Fibroblast of skin of scalp (primary cell): ENCODE measurements around the gene ASAP2.
"Not testable (repeated sequence)": the region's sequence is repeated elsewhere in the genome, so short reads cannot be mapped to it uniquely, and the experiment has no call there.

Source experiments
- DNase-seq: peaks from one replicate; pipeline ENCODE4 v3.0.0-alpha.2; 2013

Gene ASAP2

DNA sequence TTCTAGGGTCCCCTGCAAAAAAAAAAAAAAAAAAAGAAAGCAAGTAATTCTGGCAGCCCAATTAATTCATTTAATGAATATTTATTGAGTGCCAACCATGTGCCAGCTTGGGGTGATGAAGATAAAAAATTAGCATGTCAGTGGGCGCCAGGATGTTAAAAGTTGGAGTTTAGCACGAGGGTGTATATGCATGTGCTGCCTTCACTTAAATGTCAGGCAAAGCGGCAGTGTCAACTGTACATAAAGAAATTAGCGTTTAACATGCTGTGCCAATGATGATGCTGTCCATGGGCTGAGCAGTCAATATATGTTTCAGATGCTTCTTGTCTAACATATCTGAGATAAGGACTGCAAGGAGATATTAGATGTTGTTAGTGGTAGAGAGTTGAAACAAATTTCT is 49.5 kb downstream of the ASAP2 start:
- no peak for DNase-seq

DNA sequence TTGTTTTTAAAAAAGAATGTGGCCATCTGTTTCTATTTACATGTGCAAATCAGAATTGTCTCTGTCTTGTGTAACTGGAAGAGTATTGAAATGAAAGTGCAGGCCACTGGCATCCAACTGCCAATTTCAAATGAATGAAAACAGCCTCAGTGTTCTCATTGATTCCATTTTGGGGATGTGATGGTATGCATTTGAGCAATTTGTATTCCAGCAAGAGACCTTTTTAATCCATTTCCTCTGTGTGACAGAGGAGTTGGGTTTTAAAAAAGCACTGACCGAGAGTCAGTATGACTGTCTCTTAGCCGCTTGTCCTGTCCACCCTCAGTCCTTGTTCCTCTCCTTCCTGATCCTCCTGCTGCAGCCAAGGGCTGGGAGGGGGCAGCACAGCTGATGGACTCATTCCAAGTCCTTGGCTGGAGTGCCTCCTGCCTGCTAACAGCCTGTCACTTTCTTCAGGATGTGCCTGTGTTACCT is 50.0 kb downstream of the ASAP2 start:
- DNase-seq = peak; percentile 65

DNA sequence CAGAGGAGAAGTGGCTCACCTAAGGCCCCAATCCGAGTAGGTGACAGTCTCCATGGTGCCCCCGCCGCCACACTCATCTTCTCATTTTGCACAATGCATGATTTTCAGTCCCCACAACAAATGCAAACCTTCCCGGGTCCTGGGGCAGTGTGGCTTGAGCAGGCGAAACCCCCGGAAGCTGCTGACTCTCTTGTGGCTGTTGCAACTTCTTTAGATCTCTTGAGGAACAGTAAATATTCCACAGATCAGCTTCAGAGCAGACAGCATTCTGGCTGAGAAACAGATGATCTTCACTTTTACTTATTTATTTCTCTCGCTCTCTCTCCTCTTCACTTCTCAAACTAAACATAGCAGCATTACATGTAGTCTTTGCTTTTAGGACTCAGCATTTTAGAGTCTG is 51.9 kb downstream of the ASAP2 start:
- DNase-seq = no peak

DNA sequence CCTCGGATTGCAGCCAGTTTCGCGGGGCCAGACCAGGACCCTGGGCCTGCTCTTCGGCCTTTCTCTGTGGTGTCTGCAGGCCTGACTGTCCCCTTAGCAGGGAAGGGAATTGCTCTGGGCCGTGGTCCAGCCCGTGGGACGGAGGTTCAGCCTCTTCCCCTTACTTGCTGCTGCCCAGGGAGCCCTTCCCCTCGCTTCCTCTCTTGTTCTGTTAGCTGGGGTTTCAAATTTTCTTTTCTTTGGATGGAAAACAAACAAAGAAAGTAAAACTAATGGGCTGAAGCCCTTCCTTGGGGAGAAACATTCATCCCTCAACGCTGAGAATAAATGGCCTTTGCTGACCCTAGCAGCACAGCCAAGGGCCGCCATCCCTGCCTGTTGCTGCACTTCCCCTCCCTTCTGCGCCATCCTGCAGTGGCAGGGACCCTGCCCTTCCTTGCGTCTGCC is 52.4 kb downstream of the ASAP2 start:
- no peak for DNase-seq

DNA sequence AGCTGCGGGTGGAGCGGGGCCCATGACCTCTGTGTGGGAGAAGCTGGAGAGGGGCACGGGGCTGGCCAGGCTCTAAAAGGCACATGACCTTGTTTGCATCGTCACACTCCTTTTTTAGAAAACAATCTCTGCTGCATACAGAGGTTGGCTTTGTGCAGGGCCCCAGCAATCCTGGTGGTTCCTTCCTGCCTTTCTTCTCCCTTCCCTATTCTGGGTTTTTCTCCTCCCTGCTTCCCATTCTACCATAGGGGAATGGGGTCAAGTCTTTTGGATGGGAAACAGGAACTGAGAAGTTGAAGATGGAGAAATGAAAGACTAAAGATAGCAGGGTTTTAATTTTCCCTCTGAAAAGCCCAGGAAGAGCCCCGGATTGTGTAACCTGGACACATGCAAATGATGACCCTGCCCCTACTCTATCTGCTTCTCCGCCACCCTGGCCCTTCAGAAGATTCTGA is 53.9 kb downstream of the ASAP2 start:
- DNase-seq = no peak

DNA sequence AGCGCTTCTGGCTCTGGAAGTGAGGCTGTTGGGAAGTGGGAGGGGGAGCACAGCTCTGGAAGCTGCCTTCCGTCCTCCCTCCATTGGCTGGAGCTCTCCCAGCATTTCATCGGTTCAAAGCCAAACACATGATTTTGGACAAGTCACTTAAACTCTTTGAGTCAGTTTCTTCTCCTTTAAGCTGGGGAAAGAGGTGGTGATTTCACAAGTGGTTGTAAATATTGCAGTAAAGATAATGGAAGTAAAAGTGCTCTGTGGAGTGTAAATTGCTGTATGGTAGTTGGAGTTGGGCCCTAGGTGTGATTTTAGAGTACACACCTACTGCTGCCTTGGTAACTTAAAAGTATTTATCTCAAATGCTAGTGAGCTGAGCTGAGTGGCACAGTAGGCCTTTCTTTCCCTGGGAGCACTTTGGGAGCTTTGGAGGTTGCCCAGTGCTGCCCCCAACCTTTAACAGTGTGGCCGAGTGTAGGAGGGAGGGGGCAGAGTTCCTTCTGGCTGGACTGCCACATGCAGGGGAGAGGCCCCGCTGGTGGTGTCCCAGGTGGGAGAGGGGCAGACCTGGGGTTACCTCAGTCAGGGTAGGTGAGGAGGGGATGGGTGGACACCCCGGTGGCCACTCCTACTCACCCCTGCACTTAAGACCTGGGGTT is 54.7 kb downstream of the ASAP2 start:
- no peak for DNase-seq

DNA sequence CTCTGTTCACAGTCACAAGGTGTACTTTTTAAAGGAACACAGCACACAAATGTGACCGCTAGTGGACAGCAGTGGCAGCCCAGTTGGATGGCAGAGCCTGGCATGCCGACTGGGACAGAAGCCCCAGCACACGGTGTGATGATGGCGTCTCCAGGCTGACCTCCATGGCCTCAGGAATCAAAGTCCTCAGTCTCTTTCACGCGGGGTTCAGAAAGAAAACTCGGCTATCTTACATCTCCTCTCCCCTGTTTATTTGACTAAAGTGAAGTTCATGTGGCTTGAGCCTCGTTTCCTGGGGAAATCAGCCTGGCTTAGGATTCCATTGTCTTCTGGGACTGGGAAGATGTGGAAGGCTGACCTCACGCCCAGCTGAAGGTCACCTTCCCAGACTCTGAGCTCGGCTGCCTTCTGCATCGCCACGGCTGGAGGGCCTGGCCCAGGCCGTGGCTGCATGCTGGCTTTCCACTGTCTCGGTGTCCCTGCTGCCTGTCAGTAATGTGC is 56.1 kb downstream of the ASAP2 start:
- no peak for DNase-seq

DNA sequence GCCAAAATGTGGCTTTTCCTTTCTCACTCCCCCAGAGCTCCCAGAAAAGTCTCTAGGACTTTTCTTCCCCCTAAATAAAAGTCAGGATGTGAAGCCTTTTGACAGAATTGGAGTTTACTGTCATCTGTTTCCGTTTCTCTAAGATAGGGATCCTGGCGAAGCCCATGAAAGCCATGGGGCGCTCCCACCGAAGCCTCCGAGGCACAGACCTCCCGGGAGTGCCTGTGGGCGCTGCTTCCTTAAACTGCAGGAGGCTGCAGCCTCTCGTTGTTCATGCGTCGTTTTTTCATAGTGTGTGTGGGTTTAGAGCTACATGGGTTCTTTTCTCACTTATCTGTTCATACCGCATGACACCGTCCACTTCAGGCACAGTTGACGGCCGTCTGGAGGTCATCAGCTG is 56.8 kb downstream of the ASAP2 start:
- DNase-seq = no peak

DNA sequence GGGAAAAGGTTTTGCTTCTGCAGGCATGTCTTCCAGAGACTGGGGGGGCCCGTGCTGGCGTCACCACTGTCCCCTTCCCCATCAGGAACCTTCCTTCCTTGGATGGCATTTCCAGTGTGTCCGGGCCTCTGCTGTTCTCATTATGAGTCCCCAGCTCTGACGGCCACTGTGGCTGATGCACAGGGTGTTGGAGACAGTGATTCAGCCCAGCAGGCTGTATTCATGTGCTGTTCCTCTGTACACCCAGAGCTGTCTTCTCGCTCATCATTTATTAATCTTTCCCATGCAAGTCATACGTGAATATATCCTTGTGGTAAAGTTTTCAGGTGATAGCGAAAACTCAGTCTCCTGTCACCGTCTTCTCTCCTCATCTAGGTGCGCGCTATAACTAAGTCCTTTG is 57.7 kb downstream of the ASAP2 start:
- DNase-seq = peak; percentile 42

DNA sequence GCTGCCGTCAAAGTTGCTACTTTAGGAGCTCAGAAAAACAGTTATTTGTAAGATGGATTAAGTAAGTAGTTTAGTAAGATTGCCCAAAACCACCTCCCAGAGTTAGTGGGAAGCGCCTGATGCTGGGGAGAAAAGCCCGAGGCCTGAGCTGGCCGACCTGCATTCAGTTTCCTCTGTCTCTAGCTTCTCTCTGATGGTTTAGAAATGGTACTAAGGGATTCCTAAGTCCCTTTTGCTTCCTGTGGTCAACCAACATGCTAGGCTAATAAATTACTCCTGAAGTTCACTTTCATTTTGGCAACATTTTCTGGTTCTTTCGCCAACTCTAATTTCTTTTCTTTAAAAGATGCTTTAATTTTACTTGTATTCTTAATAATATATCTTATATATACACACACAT is 60.1 kb downstream of the ASAP2 start:
- DNase-seq = no peak

DNA sequence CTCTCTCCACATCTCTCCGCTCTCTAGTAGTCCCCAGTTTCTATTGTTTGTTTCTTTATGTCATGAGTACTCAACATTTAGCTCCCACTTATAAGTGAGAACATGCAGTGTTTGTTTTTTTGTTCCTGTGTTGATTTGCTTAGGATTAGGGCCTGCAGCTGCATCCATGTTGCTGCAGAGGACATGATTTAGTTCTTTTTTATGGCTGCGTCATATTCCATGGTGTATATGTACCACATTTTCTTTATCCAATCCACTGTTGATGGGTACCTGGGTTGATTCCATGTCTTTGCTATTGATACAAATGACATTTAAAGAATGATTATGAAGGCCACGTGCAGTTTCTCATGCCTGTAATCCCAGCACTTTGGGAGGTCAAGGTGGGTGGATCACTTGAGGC is 60.7 kb downstream of the ASAP2 start:
- not testable (repeated sequence) for DNase-seq

DNA sequence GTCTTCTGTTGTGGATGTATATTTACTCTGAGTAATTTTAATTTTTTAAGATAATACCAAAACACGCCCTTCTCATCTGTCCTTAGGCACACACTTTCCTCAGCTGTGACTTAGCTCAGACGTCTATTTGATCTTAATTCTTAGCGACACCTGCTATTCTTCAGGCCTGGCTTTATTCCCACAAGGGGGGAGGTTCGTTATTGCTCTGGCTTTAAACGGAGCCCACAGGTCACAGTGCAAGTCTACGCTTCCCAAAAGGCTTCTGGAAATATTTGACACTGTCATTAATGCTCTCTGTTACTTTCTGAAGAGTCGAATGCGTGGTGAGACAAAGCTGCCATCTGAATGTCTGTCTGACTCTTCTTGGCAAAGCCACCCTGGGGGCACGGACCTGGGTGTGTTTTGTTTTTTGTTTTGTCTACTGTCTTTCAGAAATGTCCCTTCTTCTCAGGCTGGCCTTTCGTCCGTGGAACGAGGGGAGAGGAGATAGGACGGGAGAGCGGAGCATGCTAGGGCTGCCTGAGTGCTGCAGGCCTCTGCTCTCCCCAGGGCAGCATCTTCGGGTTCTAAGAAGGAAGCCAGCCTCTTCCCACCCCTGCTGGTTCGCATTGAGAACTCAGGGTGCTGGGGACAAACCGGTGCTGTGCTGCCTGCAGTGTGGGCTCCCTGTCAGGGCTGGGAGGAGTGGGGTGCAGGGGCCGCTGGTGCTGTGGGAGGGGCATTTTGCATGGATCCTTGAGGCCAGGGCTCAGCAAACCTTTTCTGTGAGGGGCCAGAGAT is 61.9 kb downstream of the ASAP2 start:
- no peak for DNase-seq

DNA sequence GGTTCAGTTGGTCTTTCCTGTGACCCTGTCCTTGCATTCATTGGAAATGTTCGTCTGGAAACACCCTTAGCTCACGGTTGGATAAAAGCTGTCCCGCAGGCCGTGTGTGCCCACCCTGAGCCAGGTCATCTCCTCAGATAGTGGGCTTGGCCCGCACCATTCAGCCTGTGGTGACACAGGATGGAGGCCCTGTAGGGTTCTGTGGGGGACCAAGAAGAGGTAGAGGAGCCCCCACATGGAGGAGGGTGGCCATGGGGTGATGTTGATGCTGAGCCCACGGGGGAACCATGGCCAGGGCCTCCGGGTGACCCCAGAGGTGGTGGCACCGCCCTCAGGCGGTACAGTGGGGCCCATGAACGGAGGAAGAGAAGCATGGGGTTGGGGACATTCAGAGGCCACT is 62.7 kb downstream of the ASAP2 start:
- DNase-seq = no peak

DNA sequence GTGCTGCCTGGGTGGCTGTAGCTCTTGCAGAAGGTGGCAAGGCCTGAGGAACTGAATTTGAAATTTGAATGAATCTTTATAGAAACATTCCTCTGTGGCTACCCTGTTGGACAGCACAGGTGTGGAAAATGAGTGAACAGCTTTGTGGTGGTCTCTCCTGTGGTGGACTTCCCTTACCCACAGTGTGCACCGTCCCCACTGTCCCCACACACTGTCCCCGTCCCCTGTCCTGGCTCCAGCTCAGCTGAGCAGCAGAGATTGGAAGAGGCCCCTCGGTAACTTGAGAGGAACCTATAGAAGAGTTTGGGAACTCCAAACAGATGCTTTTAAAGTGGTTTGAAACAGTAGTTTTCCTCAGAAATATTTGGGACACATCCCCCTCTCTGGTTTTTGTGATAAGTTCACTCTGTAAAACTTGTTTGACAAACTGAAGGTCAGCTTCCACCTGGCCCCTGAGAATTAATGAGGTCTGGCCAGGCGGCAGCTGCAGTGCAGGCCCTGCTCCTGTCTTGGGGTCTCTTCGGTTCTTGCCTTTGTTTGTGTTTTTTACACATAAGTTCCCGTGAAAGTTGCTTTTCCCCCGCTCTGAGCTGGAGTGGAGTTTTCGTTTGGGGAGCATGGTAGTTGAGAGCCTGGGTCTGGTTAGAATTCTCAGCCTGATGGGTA is 63.2 kb downstream of the ASAP2 start:
- DNase-seq = no peak

DNA sequence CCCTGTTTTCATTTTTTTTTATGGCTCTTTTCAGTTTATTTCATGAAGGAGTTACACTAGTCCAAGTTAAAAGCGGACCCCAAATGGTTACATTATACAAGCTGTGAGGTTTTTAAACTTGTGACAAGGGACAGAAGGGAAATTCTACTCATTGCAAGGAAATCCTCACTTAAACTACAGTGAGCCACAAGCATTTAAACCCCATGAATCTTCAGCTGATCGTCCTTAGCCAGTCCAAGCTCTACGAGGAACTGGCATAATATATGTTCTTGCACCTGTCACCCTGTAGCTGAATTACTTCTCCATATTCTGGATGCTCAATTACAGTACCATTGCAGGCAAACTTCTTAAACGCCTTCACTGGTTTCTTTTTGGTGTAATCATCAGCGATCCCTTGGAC is 64.5 kb downstream of the ASAP2 start:
- DNase-seq = no peak

DNA sequence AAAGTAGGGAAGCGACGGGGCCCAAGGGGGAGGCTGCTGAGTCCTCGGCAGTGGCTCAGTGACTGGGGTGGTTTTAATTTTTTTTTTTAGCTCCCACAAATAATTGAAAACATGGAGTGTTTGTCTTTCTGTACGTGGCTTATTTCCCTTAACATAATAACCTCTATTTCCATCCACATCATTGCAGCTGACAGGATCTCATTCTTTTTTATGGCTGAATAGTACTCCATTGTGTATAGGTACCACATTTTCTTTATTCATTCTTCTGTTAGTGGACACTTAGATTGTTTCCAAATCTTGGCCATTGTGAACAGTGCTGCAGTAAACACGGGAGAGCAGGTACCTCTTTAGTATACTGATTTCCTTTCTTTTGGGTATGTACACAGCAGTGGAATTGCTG is 65.1 kb downstream of the ASAP2 start:
- DNase-seq = no peak

DNA sequence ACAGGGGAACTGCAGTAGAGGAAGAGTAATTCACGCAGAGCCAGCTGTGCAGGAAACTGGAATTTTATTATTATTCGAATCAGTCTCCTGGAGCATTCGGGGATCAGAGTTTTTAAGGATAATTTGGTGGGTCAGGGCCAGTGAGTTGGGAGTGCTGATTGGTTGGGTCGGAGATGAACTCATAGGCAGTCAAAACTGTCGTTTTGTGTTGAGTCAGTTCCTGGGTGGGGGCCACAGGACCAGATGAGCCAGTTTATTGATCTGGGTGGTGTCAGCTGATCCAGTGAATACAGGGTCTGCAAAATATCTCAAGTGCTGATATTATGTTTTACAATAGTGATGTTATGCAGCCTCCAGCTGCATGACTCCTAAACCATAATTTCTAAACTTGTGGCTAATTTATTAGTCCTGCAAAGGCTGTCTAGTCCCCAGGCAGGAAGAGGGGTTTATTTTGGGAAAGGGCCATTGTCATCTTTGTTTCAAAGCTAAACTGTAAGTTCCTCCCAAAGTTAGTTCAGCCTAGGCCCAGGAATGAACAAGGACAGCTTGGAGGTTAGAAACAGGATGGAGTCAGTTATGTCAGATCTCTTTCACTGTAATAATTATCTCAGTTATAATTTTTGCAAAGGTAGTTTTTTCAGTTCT is 67.0 kb downstream of the ASAP2 start:
- DNase-seq = no peak

DNA sequence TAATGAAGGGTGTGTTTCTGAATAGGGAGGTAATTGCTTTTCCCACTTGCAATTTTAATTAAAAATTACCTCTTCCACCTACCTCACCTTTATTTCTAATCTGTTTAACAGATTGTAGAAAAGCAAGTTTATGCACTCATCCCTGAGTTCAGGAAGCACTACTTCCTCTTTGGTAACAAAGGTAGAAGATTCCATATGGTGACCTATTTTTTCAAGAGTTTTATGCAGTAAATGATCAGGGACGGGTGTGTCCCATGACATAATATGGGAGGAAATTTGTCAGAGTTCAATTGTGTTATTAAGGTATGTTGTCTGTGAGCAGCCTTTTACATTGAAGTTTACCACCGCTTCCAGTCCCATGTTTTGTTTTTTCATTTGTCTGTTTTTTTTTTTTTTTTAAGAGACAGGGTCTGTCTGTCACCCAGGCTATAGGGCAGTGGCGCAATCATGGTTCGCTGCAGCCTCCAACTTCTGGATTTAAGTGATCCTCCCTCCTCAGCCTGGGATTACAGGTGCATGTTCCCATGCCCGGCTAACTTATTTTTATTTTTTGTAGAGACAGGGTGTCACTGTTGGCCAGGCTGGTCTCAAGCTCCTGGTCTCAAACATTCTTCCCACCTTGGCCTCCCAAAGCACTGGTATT is 68.2 kb downstream of the ASAP2 start:
- no peak for DNase-seq

DNA sequence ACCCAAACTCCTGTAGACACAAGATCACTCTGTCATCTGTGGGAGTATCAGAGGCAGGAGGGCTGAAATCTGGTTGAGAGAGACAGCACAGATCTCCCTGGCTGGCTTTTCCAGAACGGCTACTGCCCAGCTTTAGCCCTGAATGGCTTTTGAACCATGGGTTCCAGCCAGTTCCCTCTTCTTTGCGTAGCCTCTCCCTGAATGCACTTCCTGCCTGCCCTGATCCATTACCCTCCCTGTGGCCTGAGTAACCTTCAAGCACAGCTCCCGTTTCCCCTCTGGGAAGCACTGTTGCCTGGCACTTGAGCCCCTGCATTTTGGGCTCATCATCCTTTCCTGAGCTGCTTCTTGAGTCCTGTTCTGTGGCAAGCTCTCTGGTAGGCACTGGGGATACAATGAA is 68.8 kb downstream of the ASAP2 start:
- DNase-seq = no peak

DNA sequence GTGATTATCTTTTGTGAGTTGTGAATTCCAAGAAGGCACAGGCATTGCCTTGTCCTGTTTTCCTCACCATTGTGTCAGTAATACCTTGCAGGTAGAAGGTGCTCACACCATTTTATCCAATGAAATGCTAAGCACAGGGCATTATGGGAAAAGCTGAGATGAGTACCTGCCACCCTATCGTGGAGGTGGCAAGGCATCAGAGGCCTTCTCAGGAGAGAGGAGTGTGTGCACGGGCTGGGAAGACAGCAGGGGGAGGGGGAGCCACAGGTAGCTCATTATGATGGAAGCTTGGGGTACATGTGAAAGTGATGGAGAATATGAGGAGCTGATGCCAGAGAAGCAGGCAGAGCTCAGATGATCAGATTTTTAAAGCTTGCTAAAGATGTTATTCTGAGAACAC is 69.5 kb downstream of the ASAP2 start:
- DNase-seq = no peak

DNA sequence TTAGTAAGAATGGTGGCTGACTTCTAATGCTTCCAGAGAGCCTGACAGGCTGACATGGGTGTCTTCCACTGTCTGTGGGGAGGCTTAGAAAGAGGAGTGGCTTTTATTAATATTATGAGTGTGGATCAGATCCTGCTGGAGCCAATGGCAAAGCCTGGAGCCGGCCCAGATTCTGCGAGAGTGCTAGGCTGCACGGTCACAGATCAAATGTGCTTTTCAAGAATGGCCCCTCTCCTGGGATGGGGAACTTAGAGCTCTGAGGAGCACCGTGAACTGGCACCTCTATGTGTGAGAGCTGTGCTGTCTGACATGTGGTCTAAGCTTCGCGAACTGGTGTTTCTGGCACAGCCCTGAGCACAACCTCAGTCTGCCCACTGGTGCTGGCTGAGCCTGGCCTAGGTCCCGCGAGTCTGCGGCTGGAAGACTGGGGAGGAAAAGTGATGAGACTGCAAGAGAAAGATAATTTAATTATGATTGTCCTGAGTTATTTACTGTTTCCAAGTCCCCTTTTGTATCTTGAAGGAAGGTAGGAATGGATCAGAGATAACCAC is 70.4 kb downstream of the ASAP2 start:
- DNase-seq = no peak

DNA sequence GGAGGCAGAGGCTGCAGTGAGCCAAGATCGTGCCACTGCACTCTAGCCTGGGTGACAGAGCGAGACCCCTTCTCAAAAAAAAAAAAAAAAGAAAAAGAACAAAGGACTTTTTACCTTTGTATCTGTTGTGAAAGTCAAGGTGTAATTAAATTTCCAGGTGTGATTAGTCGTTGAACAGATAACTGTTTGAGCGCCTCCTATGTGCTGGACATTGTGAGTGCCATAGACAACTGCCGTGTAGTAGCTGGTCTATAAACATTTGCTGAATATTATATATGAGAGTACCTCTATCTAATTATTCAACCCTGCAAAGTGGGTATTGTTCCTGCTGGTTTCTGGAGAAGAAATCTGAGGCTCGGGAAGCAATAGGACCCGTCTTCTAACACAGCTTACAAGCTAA is 71.8 kb downstream of the ASAP2 start:
- no peak for DNase-seq
